Fibroblast of skin of scalp (primary cell): ENCODE data around the gene OR52A1.

Experiments
- DNase-seq: peaks from one replicate; pipeline ENCODE4 v3.0.0-alpha.2; 2013

Gene OR52A1

GRCh38 chr11:5131584-5132335 is 22.8 kb downstream of the OR52A1 start:
- no peak for DNase-seq

- DNase-seq: peak; percentile 1
Observed at GRCh38 chr11:5129457-5129877, 25.1 kb downstream of the OR52A1 start.

GRCh38 chr11:5124891-5125620 is 29.5 kb downstream of the OR52A1 start:
- DNase-seq: no peak

- DNase-seq: peak; percentile 78
Observed at GRCh38 chr11:5123802-5124521, 30.6 kb downstream of the OR52A1 start.

GRCh38 chr11:5118893-5119292 is 35.7 kb downstream of the OR52A1 start:
- no peak for DNase-seq

GRCh38 chr11:5117588-5117987 is 37.0 kb downstream of the OR52A1 start:
- DNase-seq: no peak

GRCh38 chr11:5115339-5115738 is 39.2 kb downstream of the OR52A1 start:
- no peak for DNase-seq

- DNase-seq: no peak
Observed at GRCh38 chr11:5107285-5107684, 47.3 kb downstream of the OR52A1 start.

GRCh38 chr11:5103066-5103465 is 51.5 kb downstream of the OR52A1 start:
- DNase-seq: no peak

- no peak for DNase-seq
Observed at GRCh38 chr11:5102246-5102645, 52.3 kb downstream of the OR52A1 start.

GRCh38 chr11:5096011-5096410 is 58.5 kb downstream of the OR52A1 start:
- DNase-seq: no peak
